Mesendoderm (in vitro differentiated cells): ENCODE measurements around the gene USP11. TPM values are rescaled to one million over a fixed set of nuclear protein-coding genes. Genes with fewer than 3 reads are reported as not detected.
A peak's percentile ranks its signal among the peaks of the same experiment; 100 is the strongest.

Source experiments
- DNase-seq: peaks from one replicate; pipeline ENCODE4 v3.0.0; 2013
- H2AK5ac ChIP-seq: 2 replicates; pipeline ENCODE4 v1.6.1; 2013; ENCODE audit warnings: low read length, inconsistent platforms
- H2BK120ac ChIP-seq: 2 replicates; pipeline ENCODE4 v1.6.1; 2013; ENCODE audit warnings: low read depth, mild to moderate bottlenecking, low read length, moderate library complexity, mixed read lengths
- H2BK15ac ChIP-seq: replicated peaks from 2 replicates; pipeline ENCODE4 v1.6.1; 2013; ENCODE audit warnings: low read depth, mild to moderate bottlenecking, moderate library complexity
- H2BK5ac ChIP-seq: 2 replicates; pipeline ENCODE4 v1.6.1; 2013; ENCODE audit warnings: low read length, inconsistent platforms
- H3K18ac ChIP-seq: 2 replicates; pipeline ENCODE4 v1.6.1; 2013; ENCODE audit warnings: mild to moderate bottlenecking, low read length, mixed read lengths
- H3K23ac ChIP-seq: one replicate; pipeline ENCODE4 v1.6.1; 2013; ENCODE audit warnings: low read length
- H3K27ac ChIP-seq: 2 replicates; pipeline ENCODE4 v1.5.1; 2013; ENCODE audit warnings: low read depth, mild to moderate bottlenecking, inconsistent platforms, low read length, moderate library complexity
- H3K27me3 ChIP-seq: 2 replicates; pipeline ENCODE4 v1.6.1; 2013; ENCODE audit warnings: low read length, control low read depth, mild to moderate bottlenecking, inconsistent platforms; ENCODE audit not compliant: insufficient read depth, poor library complexity
- H3K36me3 ChIP-seq: 2 replicates; pipeline ENCODE4 v1.6.1; 2013; ENCODE audit warnings: low read length, inconsistent platforms; ENCODE audit not compliant: control insufficient read depth, insufficient read depth
- H3K4ac ChIP-seq: one replicate; pipeline ENCODE4 v1.6.1; 2013; ENCODE audit warnings: low read depth, mild to moderate bottlenecking, low read length, moderate library complexity
- H3K4me1 ChIP-seq: 2 replicates; pipeline ENCODE4 v1.6.1; 2013; ENCODE audit warnings: low read depth, low read length, inconsistent platforms; ENCODE audit not compliant: control insufficient read depth
- H3K4me2 ChIP-seq: 2 replicates; pipeline ENCODE4 v1.6.1; 2013; ENCODE audit warnings: low read length
- H3K4me3 ChIP-seq: 2 replicates; pipeline ENCODE4 v1.5.1; 2013; ENCODE audit warnings: mild to moderate bottlenecking, low read length
- H3K56ac ChIP-seq: one replicate; pipeline ENCODE4 v1.6.1; 2013; ENCODE audit warnings: low read length
- H3K79me1 ChIP-seq: 2 replicates; pipeline ENCODE4 v1.6.1; 2013; ENCODE audit warnings: low read length, inconsistent platforms
- H3K79me2 ChIP-seq: 2 replicates; pipeline ENCODE4 v1.6.1; 2013; ENCODE audit warnings: mild to moderate bottlenecking, low read length; ENCODE audit not compliant: control insufficient read depth, insufficient read depth
- H3K9ac ChIP-seq: 2 replicates; pipeline ENCODE4 v1.6.1; 2013; ENCODE audit warnings: low read length, inconsistent platforms
- H4K5ac ChIP-seq: one replicate; pipeline ENCODE4 v1.6.1; 2013; ENCODE audit warnings: low read length
- H4K8ac ChIP-seq: one replicate; pipeline ENCODE4 v1.6.1; 2013; ENCODE audit warnings: low read depth, mild to moderate bottlenecking, control low read depth, low read length, moderate library complexity
- WGBS: extraction: QIAGEN DNeasy Blood & Tissue Kit; methylation state at CpG from one replicate; pipeline ENCODE4 v1.1.7; 2013; ENCODE audit warnings: low lambda C conversion rate, missing lambda C conversion rate; ENCODE audit not compliant: insufficient coverage; ENCODE audit errors: extremely low coverage; 5-methylcytosine and 5-hydroxymethylcytosine counted together
- small RNA-seq: library from polyadenylated mRNA; stranded (forward); fragments of <200 nt; extraction: miRNeasy Mini kit (QIAGEN cat#:217004); gene quantifications from one replicate; pipeline ENCODE3, GENCODE V24; 2013; ENCODE audit not compliant: insufficient read depth

Gene USP11

GRCh38 chrX:47296766-47297365 is 64.1 kb downstream of the USP11 start:
- Histone ChIP-seq H2BK120ac (no peak overlapping the region), H2BK15ac (no peak overlapping the region), H4K8ac (no peak overlapping the region), H3K23ac (no peak overlapping the region), H3K4ac (no peak overlapping the region), H3K27me3 (no peaks in the 10 kb centered on the region), H3K56ac (no peak overlapping the region), H3K4me1 (no peaks in the 10 kb centered on the region), H3K36me3 (no peaks in the 10 kb centered on the region), H3K27ac (no peak overlapping the region), H3K4me3 (no peak overlapping the region), H3K9ac (no peak overlapping the region), H2BK5ac (no peak overlapping the region), H3K79me1 (no peaks in the 10 kb centered on the region), H2AK5ac (no peak overlapping the region), H3K79me2 (no peaks in the 10 kb centered on the region), H3K18ac (no peak overlapping the region), H3K4me2 (no peak overlapping the region), H4K5ac (no peak overlapping the region)
- no peak for DNase-seq
- no CpG with 5 or more reads among the region's 5 CpGs for WGBS

GRCh38 chrX:47297874-47298273 is 65.1 kb downstream of the USP11 start:
- Histone ChIP-seq H3K27ac (no peak overlapping the region), H2BK5ac (no peak overlapping the region)

More at GRCh38 chrX:47297874-47298273, 65.1 kb downstream of the USP11 start:
- H2BK120ac ChIP-seq: no peak overlapping the region
- H3K9ac ChIP-seq: no peak overlapping the region
- no peak overlapping the region for H4K5ac ChIP-seq
- H3K4me2 ChIP-seq: no peak overlapping the region
- no peak overlapping the region for H3K23ac ChIP-seq
- H3K27me3 ChIP-seq: no peaks in the 10 kb centered on the region
- H3K4me1 ChIP-seq: no peaks in the 10 kb centered on the region
- H3K79me2 ChIP-seq: no peaks in the 10 kb centered on the region
- no peak overlapping the region for H2BK15ac ChIP-seq
- no peak overlapping the region for H4K8ac ChIP-seq
- H3K79me1 ChIP-seq: no peaks in the 10 kb centered on the region
- WGBS: no CpG with 5 or more reads among the region's 5 CpGs
- H3K4ac ChIP-seq: no peak overlapping the region
- no peak overlapping the region for H3K18ac ChIP-seq
- H2AK5ac ChIP-seq: no peak overlapping the region
- H3K4me3 ChIP-seq: no peak overlapping the region
- H3K56ac ChIP-seq: no peak overlapping the region
- DNase-seq: peak; percentile 12
- no peaks in the 10 kb centered on the region for H3K36me3 ChIP-seq

Small RNAs within 50 kb of the gene (small RNA-seq; reads per million reads assigned to genes)
- gene RN7SL785P: not detected
